Thyroid gland (tissue), 4 donors: ENCODE measurements around the gene ZNF507. TPM values are rescaled to one million over a fixed set of nuclear protein-coding genes. Genes with fewer than 3 reads are reported as not detected.

Source experiments
- DNase-seq, 2 donors: peaks; one replicate each; pipeline ENCODE4 v3.0.0-alpha.2; 2019
- H3K27ac ChIP-seq, 3 donors: fragments of 200-600 bp; sonication (generic); 1 replicate in 2 of 3; 2 replicates in 1 of 3; pipeline ENCODE4 v1.5.1; 2016 to 2019; ENCODE audit warnings: mild to moderate bottlenecking in 1 of 3, moderate library complexity in 1 of 3
- H3K27me3 ChIP-seq: fragments of 200-600 bp; sonication (generic); one replicate; pipeline ENCODE4 v1.5.1; 2019
- H3K36me3 ChIP-seq, 2 donors: fragments of 200-600 bp; sonication (generic); one replicate each; pipeline ENCODE4 v1.5.1; 2016 to 2019
- H3K4me1 ChIP-seq, 2 donors: fragments of 200-600 bp; sonication (generic); one replicate each; pipeline ENCODE4 v1.5.1; 2017 to 2019
- H3K4me3 ChIP-seq, 3 donors: fragments of 200-600 bp; sonication (generic); replicated peaks in 1 of 3; 1 replicate in 2 of 3; 2 replicates in 1 of 3; pipeline ENCODE4 v1.5.1; 2016; ENCODE audit warnings: mild to moderate bottlenecking in 1 of 3
- H3K9me3 ChIP-seq: fragments of 200-600 bp; sonication (generic); one replicate; pipeline ENCODE4 v1.5.1; 2017
- CTCF ChIP-seq, 6 experiments: fragments of 200-600 bp in 3 of 6; fragments of 450-650 bp in 3 of 6; sonication (generic) in 3 of 6; IDR thresholded peaks; one replicate each; pipeline ENCODE4 v1.5.1; 2016 to 2019; ENCODE audit warnings: antibody characterized with exemption in 6 of 6, mild to moderate bottlenecking in 2 of 6, inconsistent platforms in 1 of 6, moderate library complexity in 1 of 6
- POLR2A ChIP-seq, 2 donors: fragments of 450-650 bp; IDR thresholded peaks; one replicate each; pipeline ENCODE4 v1.6.1; 2017; ENCODE audit warnings: antibody characterized with exemption in 2 of 2, mild to moderate bottlenecking in 2 of 2, moderate library complexity in 1 of 2
- WGBS, 2 donors: methylation state at CpG; one replicate each; pipeline ENCODE4 v1.1.5; 2017; 5-methylcytosine and 5-hydroxymethylcytosine counted together
- intact Hi-C: fragments of 100-400 bp; cut with DNase I; formaldehyde crosslinking; loops from one replicate; pipeline ENCODE4 v1.15.1; 2023
- total RNA-seq, 4 donors: library from RNA; depleted of rRNA; stranded (reverse); fragments of >200 nt; gene quantifications; one replicate each; pipeline ENCODE4 v1.2.3, GENCODE V29; 2016

ZNF507 gene
- total RNA-seq, 4 donors from 2014 or later: 28.6 to 46.9 (median 38.0) TPM

DNA sequence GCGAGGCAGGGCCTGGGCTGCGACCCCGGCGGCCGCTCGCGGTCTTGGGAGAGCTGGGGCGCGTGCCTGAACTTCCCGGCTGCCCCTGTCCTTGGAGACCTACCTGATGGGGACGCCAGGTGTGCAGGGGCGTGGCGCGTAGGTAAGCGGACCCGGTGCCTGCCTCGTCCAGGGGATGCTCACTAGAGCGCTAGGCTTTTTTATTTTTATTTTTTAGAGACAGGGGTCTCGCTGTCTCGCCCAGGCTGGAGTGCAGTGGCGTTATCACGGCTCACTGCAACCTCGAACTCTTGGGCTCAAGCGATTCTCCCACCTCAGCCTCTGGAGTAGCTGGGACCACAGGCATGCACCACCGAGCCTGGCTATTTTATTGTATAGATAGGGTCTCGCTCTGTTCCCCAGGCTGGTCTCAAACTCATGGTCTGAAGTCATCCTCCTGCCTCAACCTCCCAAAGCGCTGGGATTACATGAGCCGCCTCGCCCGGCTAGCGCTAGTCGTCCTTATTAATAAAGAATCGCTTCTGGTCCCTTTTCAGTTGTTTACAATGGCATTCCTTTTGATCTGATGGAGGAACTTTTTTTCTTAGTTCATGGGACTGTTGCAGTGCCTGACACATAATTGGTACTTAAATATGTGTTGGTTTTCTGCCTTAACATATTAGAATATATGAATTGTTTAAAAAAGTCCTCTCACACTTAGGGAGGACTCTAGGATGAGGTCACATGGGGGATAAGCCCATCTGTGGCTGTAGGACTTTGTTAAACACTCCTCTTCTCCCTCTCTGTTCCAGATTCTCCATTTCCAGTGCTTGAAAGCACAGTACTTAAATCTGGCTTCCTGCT, 61.0 kb downstream of the ZNF507 start:
- peaks cover 13 to 19% of the 10 kb centered on the region in 2 donors for H3K4me1 ChIP-seq

DNA sequence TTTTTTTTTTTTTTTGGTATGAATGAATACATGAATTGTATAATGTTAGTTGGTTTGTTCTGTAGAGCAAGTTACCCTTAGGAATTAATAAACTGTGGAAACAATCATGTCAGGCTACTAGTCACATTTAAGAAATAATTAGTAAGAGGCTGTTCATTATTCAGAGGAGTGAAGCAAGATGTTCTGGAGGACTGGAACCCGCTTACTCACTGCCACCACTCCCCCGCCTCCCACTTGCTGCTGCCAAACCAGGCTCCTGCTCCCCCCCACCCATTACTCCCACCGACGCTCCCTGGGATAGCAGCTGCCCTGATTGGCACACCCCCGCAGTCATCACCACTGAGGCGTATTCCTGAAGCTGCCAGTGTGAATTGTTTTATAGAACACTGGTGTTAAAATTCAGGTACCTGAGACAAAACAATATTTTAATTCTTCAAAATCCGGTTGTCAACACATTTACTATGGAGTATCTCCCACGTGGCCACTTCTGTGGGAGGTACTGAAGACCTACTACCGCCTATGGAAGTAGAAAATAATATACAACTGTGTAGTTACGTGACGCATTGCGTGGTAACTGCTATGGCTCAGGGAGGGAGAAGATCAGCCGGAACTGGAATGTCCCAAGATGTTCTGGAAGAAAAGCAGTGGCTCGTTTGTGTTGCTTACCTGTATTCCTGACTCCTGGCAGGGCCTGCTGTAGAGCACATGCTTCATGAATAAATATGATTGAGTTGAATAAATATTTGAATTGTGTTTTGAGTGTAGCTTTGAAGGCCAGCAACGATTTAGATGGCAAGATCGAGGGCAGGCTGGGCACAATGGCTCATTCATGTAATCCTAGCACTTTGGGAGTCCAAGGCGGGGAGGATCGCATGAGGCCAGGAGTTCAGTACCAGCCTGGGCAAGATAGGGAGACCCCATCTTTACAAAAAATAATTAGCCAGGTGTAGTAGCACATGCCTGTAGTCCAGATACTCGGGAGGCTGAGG, 61.9 kb downstream of the ZNF507 start:
- 89 to 90% methylated on average over 19 of the region's 19 CpGs for WGBS, 2 donors
- no peak for DNase-seq
- intact Hi-C loops: loop anchor here (10.0 kb wide), 1 partner anchor 62 kb away; the partner anchor contains the start of gene ZNF507
- no peaks in the 10 kb centered on the region for H3K27me3 ChIP-seq
- peaks cover 14 to 15% of the 10 kb centered on the region in 2 donors for H3K36me3 ChIP-seq
- no peak overlapping the region for H3K27ac ChIP-seq
- no peak overlapping the region for H3K4me3 ChIP-seq
- TF ChIP-seq CTCF (IDR thresholded peaks at IDR 0.05) (no peak), POLR2A (IDR thresholded peaks at IDR 0.05) (no peak)
- peaks cover 13 to 19% of the 10 kb centered on the region in 2 donors for H3K4me1 ChIP-seq
- H3K9me3 ChIP-seq: no peaks in the 10 kb centered on the region

More for the DNA sequence above, 61.0 kb downstream of the ZNF507 start:
- intact Hi-C loops: loop anchor here (10.0 kb wide), 1 partner anchor 62 kb away; the partner anchor contains the start of gene ZNF507
- H3K27me3 ChIP-seq: no peaks in the 10 kb centered on the region
- WGBS, 2 donors: 10 to 12% methylated on average over 23 to 26 of the region's 33 CpGs
- H3K27ac ChIP-seq: peak overlapping the region in 2 of 3 donors; percentile 94 to 98
- H3K9me3 ChIP-seq: no peaks in the 10 kb centered on the region
- peak overlapping the region; percentile 72 to 96 (median 85) for H3K4me3 ChIP-seq
- no peak for DNase-seq
- H3K36me3 ChIP-seq: peaks cover 5% of the 10 kb centered on the region in 2 donors
- TF ChIP-seq POLR2A (IDR thresholded peaks at IDR 0.05): no peak
- no peak for TF ChIP-seq CTCF (IDR thresholded peaks at IDR 0.05)

DNA sequence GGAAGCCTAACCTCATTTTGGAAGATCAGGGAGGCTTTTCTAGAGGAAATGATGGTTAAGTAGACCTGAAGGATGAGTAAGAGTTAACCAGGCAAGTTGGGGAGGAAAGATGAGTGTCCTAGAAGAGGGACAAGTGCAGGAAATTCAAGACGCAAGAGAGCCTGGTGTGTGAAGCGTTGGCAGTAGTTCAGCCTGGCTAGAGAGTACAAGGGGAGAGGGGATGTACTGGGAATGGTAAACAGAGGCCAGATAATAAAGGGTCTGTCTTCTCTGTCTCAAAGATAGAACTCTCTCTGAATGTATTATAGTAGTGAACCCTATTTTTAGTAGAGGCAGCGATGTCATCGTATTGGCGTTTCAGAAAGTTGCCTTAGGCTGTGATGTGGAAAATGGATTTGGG, 69.8 kb downstream of the ZNF507 start:
- no peak overlapping the region for H3K27ac ChIP-seq
- H3K9me3 ChIP-seq: no peaks in the 10 kb centered on the region
- no peak overlapping the region for H3K4me3 ChIP-seq
- no peak for DNase-seq
- H3K36me3 ChIP-seq: peaks cover 20 to 23% of the 10 kb centered on the region in 2 donors
- intact Hi-C loops: no loop called here
- TF ChIP-seq POLR2A (IDR thresholded peaks at IDR 0.05) (no peak), CTCF (IDR thresholded peaks at IDR 0.05) (no peak)
- H3K4me1 ChIP-seq: no peaks in the 10 kb centered on the region
- 75 to 83% methylated on average over 5 of the region's 5 CpGs for WGBS, 2 donors
- H3K27me3 ChIP-seq: no peaks in the 10 kb centered on the region

GRCh38 chr19:32415669-32416068, 70.3 kb downstream of the ZNF507 start:
- H3K36me3 ChIP-seq: peaks cover 20 to 23% of the 10 kb centered on the region in 2 donors
- no peak for DNase-seq

More at GRCh38 chr19:32415669-32416068, 70.3 kb downstream of the ZNF507 start:
- Histone ChIP-seq H3K4me1 (no peaks in the 10 kb centered on the region), H3K27me3 (no peaks in the 10 kb centered on the region), H3K9me3 (no peaks in the 10 kb centered on the region), H3K4me3 (no peak overlapping the region), H3K27ac (no peak overlapping the region)
- no peak for TF ChIP-seq CTCF (IDR thresholded peaks at IDR 0.05)
- TF ChIP-seq POLR2A (IDR thresholded peaks at IDR 0.05): no peak
- WGBS, 2 donors: 91 to 94% methylated on average over 5 of the region's 5 CpGs
- intact Hi-C loops: no loop called here
